Mucosa of gallbladder (tissue), 1 donor: ENCODE measurements around the gene SAFB2. TPM values are rescaled to one million over a fixed set of nuclear protein-coding genes. Genes with fewer than 3 reads are reported as not detected.

Experiments used
- DNase-seq: peaks from one replicate; pipeline ENCODE4 v3.0.0-alpha.2; 2020; ENCODE audit warnings: low spot score
- total RNA-seq: library from RNA; stranded (reverse); gene quantifications from one replicate; pipeline ENCODE4 v1.2.1, GENCODE V29; 2021
- donor health status: DM: no; HTN: no; CAD: no.

The SAFB2 gene
- total RNA-seq, 1 donor from 2014 or later = 127 TPM

GRCh38 chr19:5607318-5608275, 15.0 kb downstream of the SAFB2 start:
- no peak for DNase-seq

GRCh38 chr19:5605362-5605761, 17.2 kb downstream of the SAFB2 start:
- DNase-seq = no peak

DNA sequence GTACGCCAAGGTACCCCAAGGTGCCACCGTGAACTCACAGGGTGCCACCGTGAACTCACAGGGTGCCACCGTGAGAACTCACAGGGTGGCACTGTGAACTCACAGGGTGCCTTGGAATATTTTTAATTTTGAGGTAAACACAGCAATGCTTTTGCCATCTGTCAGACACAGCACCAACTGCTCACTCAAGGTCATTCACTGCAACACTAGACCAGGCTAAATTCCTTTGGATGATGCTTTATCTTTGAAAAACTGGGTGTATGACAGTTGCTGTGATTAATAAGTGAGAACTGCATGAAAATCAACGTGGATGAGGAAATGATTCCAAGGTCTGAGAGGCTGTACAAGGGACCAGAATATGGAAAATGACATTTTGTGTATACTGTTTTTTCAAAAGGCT, 18.9 kb downstream of the SAFB2 start:
- DNase-seq = no peak

DNA sequence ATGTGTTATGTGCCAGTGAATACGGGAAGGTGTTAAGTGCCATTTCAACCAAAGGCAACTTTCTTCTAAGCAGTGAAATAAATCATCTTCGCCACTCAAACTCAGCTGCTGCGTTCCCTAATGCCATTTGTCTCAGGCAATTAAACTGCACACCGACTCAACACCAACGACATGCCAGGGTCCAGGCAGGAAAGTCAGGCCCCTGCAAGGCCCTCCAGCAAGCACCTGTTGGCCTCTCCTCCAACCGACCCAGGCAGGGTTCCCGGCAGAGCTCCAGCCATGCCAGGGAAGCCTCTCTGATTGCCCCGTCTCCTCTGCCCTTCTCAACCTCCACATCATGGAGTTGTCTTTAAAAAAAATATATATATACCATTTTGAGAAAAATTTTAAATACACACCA, 21.8 kb downstream of the SAFB2 start:
- DNase-seq = no peak

- DNase-seq = no peak
Measured at GRCh38 chr19:5595745-5596144, 26.8 kb downstream of the SAFB2 start.

DNA sequence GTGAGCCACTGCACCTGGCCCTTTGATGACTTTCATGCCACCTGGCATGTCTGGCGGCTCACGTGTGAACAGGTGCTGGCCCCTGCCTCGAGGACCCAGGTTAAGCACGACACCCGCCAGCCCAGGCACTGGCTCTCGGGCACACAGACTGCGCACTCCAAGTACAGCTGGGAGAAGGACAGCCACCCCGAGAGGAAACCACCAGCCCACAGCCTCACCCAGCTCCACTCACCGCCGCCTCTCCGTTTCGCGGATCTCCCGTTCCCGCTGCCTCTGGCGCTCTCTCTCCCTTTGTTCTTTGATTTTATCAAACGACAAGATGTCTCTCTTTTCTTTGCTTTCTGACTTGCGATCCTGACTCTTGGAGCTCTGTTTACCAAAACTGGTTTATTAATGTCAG, 27.4 kb downstream of the SAFB2 start:
- DNase-seq = no peak

DNA sequence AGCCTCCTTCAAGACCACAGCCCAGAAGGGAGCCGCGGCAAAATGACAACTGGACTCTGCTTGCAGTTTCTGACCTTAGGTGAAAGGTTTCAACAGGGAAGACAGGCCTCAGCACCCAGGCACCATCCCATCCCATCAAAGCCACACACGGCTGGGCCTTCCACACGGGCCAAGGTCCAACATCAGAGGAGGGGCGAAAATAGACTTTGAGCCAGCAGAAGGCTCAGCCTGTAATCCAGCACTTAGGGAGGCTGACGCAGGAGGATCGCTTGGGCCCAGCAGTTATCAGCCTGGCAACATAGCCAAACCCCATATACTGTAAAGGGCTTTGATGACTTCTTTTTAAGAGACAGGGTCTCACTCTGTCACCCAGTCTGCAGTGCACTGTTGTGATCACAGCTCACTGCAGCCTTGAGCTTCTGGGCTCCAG, 28.0 kb downstream of the SAFB2 start:
- DNase-seq = no peak

GRCh38 chr19:5593343-5594255, 29.0 kb downstream of the SAFB2 start:
- no peak for DNase-seq

- no peak for DNase-seq
Measured at GRCh38 chr19:5592531-5593342, 29.8 kb downstream of the SAFB2 start.

- DNase-seq = no peak
Measured at GRCh38 chr19:5591476-5591875, 31.1 kb downstream of the SAFB2 start.

DNA sequence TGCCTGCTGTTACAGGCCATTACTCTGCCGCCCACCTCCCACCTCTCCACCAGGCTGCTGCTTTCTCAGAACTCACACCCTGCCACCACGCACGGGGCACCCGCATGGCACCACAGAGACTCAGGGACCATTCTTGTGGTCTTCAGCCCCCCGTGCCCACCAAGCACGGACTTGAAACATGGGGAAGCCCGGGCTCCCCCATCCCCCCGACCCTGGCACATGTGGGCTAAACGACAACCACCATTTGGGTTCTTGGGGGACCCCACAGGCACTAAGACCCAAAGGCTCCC, 31.8 kb downstream of the SAFB2 start:
- DNase-seq = no peak

DNA sequence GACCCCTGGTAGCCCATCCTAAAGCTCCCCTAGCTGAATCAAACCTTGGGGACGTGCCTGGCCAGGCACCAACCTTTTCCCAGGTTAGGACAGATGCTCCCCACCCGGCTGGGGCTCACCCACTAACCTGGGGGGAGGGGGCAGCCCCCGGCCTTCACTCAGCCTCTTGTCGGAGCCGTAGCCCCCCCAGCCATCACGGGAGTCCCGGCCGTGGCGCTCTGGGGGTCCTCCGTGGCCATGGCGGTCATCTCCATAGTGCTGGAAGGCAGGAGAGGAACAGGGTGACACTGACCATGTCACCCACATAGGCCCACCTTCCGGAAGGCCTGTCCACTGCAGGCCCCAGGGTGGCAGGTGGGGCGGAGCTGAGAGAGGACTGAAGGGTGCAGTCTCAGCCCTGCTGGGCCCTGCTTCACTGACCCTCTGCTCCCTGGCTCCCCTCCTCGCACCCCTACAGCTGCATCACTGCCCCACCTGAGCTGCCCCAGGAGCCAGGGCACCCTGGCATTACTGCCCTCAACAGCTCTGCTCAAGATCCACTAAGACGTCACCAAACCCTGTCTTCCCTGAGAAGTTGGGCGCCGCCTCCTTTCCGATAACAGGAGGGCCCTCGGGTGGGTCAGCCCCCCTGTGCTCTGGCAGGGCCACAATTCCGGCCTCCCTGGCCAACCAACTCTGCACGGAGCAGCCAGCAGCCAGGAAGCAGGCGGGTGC, 32.3 kb downstream of the SAFB2 start:
- DNase-seq = no peak

- no peak for DNase-seq
Measured at GRCh38 chr19:5588906-5589676, 33.5 kb downstream of the SAFB2 start.

- DNase-seq = no peak
Measured at GRCh38 chr19:5588441-5588840, 34.1 kb downstream of the SAFB2 start.

DNA sequence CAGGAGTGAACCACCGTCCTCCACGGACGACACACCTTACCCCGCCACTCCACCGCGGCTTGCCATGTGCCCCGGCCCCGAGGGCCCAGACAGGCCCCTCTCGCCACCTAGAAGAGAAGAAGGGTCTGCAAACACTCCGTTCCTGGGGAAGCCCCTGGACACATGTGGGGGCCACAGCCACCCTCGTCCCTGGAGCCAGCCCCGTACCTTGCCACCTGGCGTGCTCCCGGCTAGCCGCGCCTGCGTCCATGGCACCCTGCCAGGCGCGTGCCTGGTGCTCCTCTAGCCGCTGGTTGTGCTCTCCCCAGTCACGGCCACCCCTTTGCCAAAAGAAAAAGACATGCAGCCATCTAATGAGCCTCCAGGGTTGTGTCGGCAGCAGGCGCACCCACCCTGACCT, 34.9 kb downstream of the SAFB2 start:
- DNase-seq = no peak

DNA sequence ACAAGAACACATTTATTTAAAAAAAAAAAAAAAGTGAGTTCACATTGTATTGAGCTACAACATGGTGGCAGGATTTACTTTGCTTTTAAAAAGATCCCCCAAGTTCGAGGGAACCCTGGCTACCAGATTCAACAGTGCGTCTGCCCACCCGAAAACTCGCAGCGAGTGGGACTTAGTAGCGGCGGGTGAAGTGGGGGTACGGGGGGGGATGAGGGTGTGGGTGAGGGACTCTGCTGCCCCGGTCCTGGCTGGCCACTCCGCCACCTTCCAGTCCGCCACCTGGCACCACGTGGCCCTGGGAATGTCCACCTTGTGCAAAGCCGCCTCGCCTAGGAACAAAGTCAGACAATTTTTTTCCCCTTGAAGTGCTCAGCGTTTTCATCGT, 35.5 kb downstream of the SAFB2 start:
- DNase-seq = no peak

DNA sequence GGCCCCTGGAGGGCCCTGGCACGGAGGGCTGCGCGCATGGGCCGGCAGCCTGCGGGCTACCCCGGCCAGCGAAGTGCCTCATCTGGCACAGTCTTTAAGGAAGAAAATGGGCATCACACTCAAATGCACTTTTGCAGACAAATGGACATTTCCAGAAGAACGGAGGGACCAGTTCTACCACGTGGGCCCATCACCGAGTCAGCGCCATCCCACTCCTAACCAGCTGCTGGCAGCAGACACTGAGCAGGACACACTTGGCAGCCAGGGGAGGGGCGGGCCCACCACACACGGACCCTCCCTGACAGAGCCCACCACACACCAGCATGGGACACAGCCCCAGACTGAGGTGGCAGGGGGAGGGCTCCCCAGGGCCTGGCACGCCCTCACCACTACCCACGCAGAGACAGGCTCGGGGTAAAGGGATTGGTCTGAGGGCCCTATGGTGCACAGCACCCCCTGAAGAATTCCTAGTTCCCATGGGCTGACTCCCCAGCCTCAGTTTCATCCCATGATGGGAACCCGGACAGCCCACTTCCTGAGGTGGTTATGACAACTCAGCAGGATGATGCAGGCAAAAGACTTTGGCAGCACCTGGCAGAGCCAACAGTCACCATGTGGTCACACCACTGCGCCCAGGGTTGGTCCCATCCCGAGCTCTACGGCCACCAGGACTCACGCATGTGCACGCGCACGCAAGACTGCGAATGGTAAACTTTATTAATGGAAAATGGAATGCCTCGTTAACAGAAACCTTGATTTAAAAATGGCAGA, 36.1 kb downstream of the SAFB2 start:
- DNase-seq = no peak

GRCh38 chr19:5585461-5586299, 36.9 kb downstream of the SAFB2 start:
- DNase-seq = no peak

GRCh38 chr19:5580161-5580571, 42.4 kb downstream of the SAFB2 start:
- DNase-seq = no peak
